GM12878 (cell line): ENCODE results near the gene INO80C.

ENCODE experiments used
- CREB1 ChIP-seq: IDR thresholded peaks from 2 replicates; pipeline ENCODE4 v1.6.1; 2012; ENCODE audit warnings: low read depth, mild to moderate bottlenecking, inconsistent platforms
- RFX5 ChIP-seq: IDR thresholded peaks from 2 replicates; pipeline ENCODE4 v1.6.1; 2011; ENCODE audit warnings: low read depth, low read length, improper control_type of control experiment

DNA sequence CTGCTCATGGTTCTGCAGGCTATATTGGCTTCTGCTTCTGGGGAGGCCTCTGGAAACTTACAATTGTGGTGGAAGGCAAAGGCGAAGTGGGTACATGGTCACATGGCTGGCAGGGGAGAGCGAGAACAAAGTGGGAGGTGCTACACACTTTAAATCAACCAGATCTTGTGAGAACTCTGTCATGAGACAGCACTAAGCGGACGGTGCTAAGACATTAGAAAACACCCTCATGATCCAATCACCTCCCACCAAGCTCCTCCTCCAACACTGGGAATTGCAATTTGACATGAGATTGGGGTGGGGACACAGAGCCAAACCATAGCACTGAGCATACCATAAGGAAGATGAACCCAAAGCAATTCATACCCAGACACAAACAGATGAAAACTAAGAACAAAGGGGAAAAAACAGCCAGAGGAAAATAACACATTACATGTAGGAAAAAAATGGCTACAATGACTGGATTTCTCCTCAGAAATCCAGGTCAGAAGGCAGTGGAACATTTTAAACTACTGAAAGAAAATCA, 31.1 kb upstream of the INO80C start:
- TF ChIP-seq CREB1 (no peak), RFX5 (no peak)
